ENCODE data around the gene WLS. TPM values are rescaled to one million over a fixed set of nuclear protein-coding genes. Genes with fewer than 3 reads are reported as not detected.

WLS gene
- total RNA-seq, 4 donors from 2014 or later: 44.1 to 160 (median 76.8) TPM

DNA sequence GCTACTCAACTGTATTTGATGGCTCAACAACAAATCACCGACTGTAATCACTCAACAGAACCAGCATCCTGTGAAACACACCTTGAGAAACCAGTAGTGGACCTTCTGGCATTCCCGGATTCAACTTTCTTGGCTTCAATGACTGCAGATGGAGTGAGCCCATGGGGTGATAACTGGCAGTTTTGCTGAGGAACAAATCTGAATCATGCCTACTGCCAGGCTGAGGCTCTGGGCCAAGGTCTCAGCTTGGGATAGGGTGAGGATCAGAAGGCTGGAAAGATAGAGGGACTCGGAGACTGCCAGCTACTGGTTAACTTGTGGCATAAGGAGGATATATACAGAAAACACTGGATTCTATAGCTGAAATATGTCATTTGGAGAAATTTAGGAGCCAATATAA, 118.4 kb downstream of the WLS start:
- H3K4me3 ChIP-seq: no peak overlapping the region
- intact Hi-C loops (cut with DNase I; ENCODE audit: low total_unique reads): loop anchor here (5.0 kb wide), 1 partner anchor 582 kb away; no protein-coding TSS in a partner anchor
- TF ChIP-seq, protein P1, sequence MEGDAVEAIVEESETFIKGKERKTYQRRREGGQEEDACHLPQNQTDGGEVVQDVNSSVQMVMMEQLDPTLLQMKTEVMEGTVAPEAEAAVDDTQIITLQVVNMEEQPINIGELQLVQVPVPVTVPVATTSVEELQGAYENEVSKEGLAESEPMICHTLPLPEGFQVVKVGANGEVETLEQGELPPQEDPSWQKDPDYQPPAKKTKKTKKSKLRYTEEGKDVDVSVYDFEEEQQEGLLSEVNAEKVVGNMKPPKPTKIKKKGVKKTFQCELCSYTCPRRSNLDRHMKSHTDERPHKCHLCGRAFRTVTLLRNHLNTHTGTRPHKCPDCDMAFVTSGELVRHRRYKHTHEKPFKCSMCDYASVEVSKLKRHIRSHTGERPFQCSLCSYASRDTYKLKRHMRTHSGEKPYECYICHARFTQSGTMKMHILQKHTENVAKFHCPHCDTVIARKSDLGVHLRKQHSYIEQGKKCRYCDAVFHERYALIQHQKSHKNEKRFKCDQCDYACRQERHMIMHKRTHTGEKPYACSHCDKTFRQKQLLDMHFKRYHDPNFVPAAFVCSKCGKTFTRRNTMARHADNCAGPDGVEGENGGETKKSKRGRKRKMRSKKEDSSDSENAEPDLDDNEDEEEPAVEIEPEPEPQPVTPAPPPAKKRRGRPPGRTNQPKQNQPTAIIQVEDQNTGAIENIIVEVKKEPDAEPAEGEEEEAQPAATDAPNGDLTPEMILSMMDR (IDR thresholded peaks at IDR 0.05): no peak
- no peak for DNase-seq
- H3K36me3 ChIP-seq: no peaks in the 10 kb centered on the region
- no peaks in the 10 kb centered on the region for H3K9me3 ChIP-seq
- no peak overlapping the region for H3K27ac ChIP-seq
- no peaks in the 10 kb centered on the region for H3K4me1 ChIP-seq
- H3K27me3 ChIP-seq: no peaks in the 10 kb centered on the region

DNA sequence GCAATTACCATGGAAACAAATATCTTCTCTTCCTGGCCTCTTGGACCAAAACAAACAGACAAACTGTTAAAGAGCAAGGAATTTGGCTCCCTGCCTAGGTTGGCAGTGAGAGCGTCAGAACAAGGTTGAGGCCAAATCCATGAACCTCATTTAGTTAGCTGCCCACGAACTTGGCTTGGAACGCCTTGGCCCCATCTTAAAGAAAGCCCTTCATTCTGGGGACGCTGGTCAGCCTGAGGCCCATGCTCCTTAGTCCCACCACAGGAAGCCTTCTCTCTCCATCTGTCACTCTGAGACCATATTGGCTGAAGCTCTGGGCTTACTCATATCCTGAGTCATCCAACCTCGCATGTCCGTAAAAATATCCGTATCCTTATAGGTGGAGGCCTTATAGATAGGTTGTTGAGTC, 119.5 kb downstream of the WLS start:
- Histone ChIP-seq H3K9me3 (no peaks in the 10 kb centered on the region), H3K36me3 (no peaks in the 10 kb centered on the region), H3K27ac (no peak overlapping the region), H3K4me3 (no peak overlapping the region), H3K4me1 (no peaks in the 10 kb centered on the region), H3K27me3 (no peaks in the 10 kb centered on the region)
- DNase-seq: no peak
- no peak for TF ChIP-seq POLR2A (IDR thresholded peaks at IDR 0.05)
- TF ChIP-seq, protein P1 (IDR thresholded peaks at IDR 0.05): no peak
- intact Hi-C loops (cut with DNase I; ENCODE audit: low total_unique reads): loop anchor here (5.0 kb wide), 1 partner anchor 581 kb away; no protein-coding TSS in a partner anchor

DNA sequence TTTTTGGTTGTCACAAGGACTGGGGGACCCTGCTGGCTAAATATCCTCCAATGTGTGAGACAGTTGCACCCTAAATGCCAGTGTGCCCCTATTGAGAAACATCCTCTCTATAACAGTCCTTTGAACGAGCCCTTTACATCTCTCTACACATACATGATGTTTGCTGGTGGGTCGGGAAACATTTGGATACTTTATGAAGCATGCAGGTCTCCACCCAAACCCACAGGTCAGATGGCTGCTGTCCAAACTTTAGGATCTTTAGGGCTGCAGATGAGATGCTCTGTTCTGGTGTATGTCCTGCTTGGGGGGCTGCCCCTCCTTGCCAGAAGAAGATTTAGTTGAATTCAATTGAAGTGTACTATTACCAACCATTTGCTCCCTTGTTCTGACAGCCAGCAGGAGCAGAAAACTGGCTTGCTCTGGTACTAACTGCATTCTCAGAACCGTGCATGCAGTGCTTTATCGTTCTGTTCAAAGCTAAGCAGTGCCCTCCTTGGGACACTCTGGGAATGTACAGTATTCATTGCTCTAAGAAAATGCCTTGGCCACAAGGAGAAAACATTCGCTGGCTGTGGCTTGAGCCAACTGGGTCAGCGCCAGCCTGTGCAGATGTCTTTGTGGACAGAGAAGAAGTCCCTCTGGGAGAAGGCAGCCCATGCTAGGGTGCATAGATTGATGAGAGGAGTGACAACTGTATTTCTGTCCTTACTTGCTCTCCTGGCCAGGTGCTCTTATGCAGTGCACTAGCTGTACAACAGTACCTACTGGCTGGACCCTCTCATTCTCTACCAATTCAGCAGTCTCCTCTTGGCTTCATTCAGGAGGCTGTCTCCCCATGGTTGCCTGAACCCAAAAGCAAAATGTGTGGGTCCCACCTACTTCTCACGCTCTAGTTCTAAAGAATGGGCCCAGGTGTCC, 120.5 kb downstream of the WLS start:
- Histone ChIP-seq H3K27ac (no peak overlapping the region), H3K4me3 (no peak overlapping the region), H3K36me3 (no peaks in the 10 kb centered on the region), H3K27me3 (no peaks in the 10 kb centered on the region), H3K9me3 (no peaks in the 10 kb centered on the region), H3K4me1 (no peaks in the 10 kb centered on the region)
- intact Hi-C loops (cut with DNase I; ENCODE audit: low total_unique reads): loop anchor here (5.0 kb wide), 1 partner anchor 579 kb away; no protein-coding TSS in a partner anchor
- peak; percentile 56 to 64 for DNase-seq
- TF ChIP-seq POLR2A (IDR thresholded peaks at IDR 0.05): no peak
- TF ChIP-seq, protein P1 (IDR thresholded peaks at IDR 0.05): peak; percentile 48 to 68 (median 56)

DNA sequence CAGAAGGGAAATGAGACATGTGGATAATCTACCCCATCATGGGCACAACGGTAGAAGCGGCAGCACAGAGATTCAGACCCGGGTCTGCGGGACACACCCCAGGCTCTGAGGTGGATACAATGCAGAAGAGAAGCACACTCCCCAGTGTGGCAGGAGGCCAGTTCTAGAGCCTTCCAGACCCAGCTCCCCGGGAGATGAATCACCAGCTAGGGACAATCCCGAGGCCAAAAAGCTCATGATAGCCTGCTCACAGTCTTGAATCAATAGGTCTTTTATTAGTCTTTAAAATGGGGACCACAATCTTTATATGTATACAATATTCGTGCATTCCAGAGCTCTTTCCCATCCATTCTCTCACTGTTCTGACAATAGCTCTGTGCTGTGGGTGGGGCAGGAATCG, 124.6 kb downstream of the WLS start:
- Histone ChIP-seq H3K27me3 (no peaks in the 10 kb centered on the region), H3K4me3 (no peak overlapping the region), H3K4me1 (no peaks in the 10 kb centered on the region), H3K27ac (no peak overlapping the region), H3K9me3 (no peaks in the 10 kb centered on the region), H3K36me3 (no peaks in the 10 kb centered on the region)
- intact Hi-C loops (cut with DNase I; ENCODE audit: low total_unique reads): no loop called here
- DNase-seq: no peak
- TF ChIP-seq, protein P1 (IDR thresholded peaks at IDR 0.05): no peak
- no peak for TF ChIP-seq POLR2A (IDR thresholded peaks at IDR 0.05)

DNA sequence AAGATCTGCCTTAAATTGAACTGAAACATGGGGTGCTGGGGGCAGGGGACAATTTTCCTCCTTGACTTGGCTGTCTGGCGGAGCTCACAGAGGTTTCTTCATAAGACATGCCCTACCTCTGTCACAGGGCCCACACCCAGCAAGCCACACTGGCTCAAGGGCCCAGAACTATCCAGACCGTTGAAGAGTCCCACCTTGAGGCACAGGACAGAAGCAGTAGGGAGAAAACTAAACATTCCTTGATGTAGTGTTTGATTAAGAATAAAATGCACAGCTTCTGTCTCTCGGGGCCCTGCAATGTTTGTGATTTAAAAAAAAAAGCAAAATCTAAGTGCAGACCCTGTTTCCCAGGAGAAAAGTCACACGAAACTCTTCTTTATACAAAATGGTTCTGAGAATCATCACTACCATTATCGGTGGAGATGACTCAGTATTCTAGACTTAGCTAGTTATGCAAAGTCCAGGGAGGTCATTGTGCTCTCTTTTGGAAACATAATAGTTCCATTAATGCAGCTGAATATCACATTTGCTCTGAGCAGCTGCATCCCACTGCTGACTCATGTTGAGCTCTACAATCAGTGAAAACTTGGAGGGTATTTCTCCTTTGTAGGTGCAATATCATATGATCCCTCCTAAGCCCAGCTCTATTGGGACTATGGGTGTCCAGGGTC, 128.3 kb downstream of the WLS start:
- TF ChIP-seq, protein P1 (IDR thresholded peaks at IDR 0.05): no peak
- TF ChIP-seq POLR2A (IDR thresholded peaks at IDR 0.05): no peak
- DNase-seq: no peak
- no peak overlapping the region for H3K27ac ChIP-seq
- H3K4me1 ChIP-seq: no peaks in the 10 kb centered on the region
- no peaks in the 10 kb centered on the region for H3K9me3 ChIP-seq
- intact Hi-C loops (cut with DNase I; ENCODE audit: low total_unique reads): no loop called here
- H3K27me3 ChIP-seq: no peaks in the 10 kb centered on the region
- H3K36me3 ChIP-seq: no peaks in the 10 kb centered on the region
- no peak overlapping the region for H3K4me3 ChIP-seq
